ENCODE measurements around the gene COL5A1. TPM values are rescaled to one million over a fixed set of nuclear protein-coding genes. Genes with fewer than 3 reads are reported as not detected.
"Not testable (repeated sequence)": the region's sequence is repeated elsewhere in the genome, so short reads cannot be mapped to it uniquely, and the experiment has no call there.

COL5A1 gene
- polyA plus RNA-seq, 3 donors: 70.5 to 77.2 (median 77.0) TPM

DNA sequence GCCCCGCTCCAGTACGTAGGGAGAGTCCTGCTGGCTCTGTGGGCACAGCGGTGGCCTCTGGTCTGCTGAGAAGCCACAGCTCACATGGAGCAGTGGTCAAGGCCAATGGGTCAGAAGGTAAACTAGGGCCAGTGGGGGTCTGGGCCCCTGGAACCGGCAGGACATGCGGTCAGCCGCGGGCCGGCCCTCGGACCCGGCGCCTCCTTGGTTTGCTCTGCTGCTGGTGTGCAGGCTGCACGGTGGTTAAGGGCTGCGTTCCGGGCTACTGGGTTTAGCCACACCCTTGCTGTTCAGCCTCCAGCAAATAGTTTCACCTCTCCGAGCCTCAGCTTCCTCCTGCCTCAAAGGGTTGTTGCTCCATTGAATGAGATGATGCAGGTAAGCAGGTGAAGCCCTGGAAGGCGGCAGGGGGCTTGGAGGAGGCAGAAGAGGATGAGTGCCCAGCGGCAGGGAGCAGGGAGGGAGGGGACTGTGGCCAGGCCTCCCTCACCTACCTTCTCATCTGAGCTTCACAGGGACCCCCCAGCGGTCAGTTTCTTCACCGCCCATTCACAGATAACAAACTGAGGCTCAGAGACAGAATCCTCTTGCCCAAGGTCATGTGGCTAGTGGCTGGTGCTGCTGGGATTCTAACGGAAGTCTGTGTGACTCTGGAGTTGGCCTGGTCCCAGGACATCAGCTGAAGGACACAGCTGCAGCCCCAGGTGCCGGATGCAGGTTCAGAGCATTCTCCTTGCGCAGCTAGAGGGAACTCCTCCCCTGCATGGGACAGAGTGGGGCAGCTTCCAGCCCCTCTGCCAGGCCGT lies 3.7 kb upstream of the COL5A1 start:
- DNase-seq (ENCODE audit: low read depth in 3 of 3, low spot score in 2 of 3): no peak

DNA sequence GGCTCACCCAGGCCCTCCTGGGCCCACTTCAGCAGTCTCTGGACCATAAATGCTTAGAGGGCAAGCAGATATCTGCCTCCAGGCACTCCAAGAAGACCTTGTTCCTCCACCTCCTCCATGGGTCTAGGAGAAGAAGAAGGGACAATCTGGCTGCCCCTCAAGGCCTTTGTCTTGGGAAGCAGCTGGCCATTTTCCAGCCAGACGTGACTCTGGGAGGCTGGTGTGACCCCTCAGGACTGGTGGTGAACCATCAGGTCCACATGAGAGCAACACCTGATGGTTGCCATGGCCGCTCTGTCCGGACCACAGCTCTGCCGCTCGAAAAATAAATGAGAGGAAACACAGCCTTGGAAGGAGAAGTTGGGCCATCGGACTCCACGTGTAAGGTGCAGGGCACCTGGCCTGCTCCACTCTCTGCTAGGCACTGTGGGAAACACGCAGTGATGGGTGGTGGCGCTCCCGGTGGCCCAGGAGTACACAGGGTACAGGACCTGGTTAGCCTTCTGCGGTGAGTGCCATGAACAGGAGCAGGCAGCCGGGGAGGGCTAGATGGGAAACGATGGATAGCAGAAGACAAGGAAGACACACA lies 3.0 kb upstream of the COL5A1 start:
- no peak for DNase-seq (ENCODE audit: low read depth in 3 of 3, low spot score in 2 of 3)

DNA sequence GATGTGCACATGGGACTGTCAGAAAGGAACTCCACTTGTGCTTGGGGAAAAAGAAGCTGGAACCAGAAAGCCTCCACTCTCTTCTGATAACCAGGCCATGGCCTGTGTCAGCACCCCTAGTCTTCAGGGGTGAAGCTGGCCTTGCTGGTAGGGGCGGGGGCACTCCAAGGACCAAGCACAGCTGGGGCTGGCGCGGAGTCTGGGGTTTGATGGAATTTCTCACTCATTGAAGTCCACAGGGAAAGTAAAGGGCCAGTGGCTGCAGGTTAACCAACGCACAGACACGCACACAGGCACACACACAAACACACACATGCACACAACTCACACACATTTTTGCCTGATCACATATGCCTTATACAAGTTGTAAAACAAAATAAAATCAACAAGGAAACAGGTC lies 1.6 kb upstream of the COL5A1 start:
- no peak for DNase-seq (ENCODE audit: low read depth in 3 of 3, low spot score in 2 of 3)

DNA sequence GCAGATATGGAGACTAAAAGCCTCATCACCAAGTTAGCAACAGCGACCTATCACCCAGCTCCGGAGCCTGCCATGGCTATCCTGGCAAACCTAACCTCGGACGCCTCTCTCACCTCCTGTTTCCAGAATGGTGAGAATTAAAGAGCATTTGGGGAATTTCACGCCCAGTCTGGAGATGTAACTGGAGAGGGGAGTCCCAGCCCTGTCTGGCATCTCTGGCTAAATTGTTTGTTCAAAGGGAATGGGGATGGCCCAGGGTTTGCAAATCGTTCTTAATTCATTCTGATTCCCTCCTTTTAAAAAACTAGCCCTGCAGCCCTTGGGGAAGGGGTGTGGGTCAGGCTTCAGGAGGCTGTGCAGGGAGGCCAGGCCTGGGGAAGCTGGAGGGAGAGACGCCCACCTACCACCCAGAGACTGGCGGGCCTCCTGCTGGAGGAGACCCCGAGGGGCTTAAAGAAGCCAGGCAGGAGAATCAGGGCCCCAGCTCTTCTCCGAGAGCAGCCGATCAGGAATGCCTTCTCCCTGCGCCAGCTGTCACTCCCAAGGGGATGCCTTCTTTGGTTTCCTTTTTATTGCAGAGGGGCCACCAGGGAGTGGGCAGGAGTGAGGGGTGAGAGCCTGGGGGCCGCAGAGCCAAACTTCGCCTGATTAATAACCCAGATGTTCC lies 964 bp upstream of the COL5A1 start:
- DNase-seq (ENCODE audit: low read depth in 3 of 3, low spot score in 2 of 3): no peak

DNA sequence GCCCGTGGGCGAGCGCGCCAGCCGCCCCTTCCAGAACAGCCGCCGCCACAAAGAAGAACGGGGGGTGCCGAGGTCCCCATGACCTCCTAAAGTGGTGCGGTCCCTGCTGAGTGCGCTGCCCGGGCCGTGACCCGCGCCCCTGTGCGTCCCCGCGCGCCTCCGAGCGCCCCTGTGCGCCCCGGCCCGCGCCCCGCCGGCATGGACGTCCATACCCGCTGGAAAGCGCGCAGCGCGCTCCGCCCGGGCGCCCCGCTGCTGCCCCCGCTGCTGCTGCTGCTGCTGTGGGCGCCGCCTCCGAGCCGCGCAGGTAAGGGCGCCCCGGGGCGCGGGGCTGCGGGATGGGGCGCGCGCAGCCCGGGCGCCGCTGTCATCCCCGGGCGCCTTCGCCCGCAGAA lies 384 bp downstream of the COL5A1 start:
- DNase-seq (ENCODE audit: low read depth in 3 of 3, low spot score in 2 of 3): no peak

DNA sequence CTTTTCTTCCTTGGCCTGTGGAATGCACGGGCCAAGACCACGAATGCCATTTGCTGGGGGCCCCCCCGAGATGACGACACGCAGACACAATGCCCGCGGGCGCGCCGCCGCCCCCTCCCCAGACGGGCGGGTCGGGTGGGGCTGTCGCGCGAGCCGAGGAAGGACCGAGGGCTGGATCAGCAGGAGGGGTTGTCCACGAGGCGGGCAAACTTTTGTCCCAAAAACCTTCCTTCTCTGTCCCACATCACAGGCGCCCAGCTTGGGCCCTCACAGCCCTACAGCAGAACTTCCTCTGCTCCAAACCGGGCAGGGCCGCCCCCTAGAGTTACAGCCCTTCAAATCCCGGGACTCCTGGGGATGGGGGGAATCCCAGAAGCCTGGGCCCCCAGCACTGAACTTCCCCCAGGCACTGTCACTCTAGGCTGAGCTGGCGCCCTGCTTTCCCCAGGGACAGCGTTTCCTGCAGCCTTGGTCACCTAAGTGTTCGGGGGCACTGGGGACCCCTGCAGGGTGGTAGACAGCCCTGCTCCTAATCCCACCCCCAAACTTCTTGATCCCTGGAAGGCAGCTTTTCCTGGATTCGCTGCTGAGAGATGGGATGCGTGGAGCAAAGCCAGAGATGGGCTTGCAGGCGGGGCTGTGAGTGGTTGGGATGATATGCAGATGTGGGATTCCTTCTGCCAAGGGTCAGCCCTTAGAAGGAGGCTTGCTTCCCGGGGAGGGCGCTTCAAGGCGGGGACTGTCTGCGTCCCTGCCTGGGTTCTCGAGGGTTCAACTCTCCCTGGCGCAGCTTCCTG lies 980 bp downstream of the COL5A1 start:
- DNase-seq (ENCODE audit: low read depth in 3 of 3, low spot score in 2 of 3): peak in 1 of 3 donors; percentile 47

DNA sequence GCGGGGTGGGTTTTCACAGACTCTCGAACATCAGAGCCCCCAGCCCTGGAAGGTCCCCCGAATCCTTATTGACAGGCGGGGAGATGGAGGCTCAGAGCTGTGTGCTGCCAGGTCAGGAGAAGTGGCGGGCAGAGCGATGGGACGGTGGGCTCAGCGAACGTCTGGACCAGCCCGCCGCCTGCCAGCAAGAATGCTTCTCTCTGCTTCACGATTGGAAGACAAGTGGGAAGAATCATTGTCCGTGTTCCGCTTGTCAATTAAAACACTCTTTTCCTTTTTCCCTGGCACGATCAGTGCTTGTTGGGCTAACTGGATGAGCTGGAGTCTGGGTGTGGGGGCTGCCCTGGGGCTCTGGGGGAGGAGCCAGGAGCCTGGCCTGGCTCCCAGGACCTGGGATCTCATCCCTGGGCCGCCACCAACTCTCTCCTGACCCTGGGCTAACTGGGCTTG lies 1.6 kb downstream of the COL5A1 start:
- DNase-seq (ENCODE audit: low read depth in 3 of 3, low spot score in 2 of 3): no peak

DNA sequence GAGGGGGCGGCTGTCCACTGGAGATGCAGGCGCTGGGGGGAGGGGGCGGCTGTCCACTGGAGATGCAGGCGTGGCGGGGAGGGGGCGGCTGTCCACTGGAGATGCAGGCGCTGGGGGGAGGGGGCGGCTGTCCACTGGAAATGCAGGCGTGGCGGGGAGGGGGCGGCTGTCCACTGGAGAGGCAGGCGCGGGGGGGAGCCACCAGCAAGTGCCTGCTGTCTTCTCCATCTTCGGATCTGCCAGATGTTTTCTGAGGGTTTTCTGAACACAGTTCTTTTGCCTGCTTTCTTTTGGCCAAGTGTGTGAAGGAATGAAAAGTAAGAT lies 2.8 kb downstream of the COL5A1 start:
- not testable (repeated sequence) for DNase-seq (ENCODE audit: low read depth in 3 of 3, low spot score in 2 of 3)

DNA sequence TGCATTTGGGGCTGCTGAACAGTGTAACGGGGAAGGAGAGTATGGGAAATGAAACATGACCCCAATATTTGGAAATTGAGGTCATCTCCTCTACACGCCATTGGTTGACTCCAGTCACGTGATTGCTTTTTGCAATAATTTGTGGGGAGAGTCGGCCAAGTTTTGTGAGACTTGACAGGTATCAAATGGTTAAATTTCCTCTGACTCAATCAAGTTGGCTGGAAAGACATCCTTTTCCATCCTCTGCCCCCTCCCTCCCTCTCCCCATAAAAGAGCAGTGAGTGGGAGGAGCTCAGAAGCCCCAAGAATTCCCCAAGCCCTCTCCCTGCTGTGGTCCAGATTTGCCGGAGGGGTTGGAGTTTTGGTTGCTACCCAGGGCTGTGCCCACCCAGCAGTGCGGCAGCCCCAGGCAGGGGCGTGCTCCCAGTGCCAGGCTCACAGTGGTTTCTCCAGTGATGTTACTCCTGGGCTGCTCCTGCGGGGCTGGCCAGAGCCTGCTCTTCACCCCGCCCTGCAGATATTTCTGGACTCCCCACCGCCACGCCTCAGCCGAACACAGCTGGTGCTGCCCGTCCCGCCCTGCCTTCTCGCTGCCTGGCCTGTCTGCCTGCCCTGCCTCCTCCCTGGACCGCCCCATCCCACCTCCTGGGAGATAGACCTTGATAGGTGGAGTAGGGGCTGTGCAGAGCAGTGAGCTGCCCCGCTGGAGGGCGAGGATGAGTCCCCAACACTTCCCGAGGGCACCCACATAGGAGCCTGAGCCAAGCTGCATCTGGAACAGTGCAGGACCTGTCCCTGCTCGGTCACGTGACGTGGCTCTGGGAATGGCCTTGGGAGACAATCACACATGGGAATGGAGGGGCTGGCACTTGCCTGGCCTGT lies 3.4 kb downstream of the COL5A1 start:
- peak in 2 of 3 donors; percentile 40 to 60 for DNase-seq (ENCODE audit: low read depth in 3 of 3, low spot score in 2 of 3)

DNA sequence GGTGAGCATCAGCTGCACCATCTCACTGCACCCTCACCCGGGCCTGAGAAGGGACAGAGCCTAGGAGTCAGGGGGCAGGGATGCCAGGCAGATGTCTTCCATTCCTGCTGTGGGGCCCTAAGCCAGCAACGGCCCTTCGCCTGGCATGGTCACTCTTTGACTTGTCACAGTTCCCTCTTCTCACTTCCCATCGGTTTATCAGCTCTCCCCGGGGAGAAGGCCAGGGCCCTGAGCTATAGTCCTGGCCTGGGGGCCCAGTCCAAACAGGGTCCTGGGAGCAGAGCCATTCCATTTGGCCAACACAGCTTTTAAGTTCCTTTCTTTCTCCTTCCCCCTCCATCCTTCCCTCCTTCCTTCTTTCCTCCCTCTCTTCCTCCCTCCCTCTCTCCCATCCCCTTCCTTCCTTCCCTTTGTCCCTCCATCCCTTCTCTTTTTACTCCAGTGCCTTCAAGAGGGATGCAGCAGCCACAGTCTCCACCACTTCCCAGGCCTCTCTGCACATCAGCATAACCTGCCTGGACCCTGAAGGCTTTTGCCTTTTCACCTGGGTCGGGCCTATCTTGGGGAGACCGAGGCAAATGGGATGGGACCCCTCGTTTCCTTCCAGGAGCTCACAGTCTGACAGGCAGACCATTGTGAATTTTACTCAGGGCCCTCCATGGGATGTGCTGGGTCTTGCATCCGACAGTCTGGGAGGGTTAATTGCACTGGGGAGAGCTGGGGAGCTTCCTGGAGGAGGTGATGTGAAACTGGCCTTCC lies 4.2 kb downstream of the COL5A1 start:
- DNase-seq (ENCODE audit: low read depth in 3 of 3, low spot score in 2 of 3): no peak

DNA sequence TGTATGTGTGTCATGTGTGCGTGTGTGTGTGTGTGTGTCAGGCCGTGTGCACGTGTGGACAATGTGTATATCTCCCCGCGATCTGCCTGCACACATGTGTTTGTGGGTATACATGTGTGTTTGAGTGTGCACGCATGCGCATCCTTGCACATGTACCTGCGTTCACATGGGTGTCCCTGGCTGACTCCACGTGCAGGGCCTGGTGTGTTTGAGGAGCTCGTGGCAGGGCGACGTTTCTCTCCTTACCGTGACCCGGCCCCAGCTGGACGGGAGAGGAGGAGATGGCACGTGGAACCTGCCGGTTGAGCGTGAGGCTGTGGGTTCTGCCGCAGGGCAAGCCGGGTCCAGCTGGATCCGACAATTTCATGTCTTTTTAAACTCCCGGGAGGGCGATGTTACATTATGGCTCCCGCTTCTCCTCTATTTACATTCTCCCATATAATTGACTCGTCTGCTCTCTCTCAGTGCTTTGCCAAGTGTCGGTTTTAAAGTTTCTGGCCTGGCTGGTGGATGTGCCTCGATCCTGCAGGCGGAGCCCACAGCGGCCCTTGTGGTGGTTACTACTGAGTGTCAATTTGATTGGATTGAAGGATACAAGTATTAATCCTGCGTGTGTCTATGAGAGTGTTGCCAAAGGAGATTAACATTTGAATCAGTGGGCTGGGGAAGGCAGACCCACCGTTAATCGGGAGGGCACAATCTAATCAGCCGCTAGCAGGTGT lies 5.9 kb downstream of the COL5A1 start:
- no peak for DNase-seq (ENCODE audit: low read depth in 3 of 3, low spot score in 2 of 3)

DNA sequence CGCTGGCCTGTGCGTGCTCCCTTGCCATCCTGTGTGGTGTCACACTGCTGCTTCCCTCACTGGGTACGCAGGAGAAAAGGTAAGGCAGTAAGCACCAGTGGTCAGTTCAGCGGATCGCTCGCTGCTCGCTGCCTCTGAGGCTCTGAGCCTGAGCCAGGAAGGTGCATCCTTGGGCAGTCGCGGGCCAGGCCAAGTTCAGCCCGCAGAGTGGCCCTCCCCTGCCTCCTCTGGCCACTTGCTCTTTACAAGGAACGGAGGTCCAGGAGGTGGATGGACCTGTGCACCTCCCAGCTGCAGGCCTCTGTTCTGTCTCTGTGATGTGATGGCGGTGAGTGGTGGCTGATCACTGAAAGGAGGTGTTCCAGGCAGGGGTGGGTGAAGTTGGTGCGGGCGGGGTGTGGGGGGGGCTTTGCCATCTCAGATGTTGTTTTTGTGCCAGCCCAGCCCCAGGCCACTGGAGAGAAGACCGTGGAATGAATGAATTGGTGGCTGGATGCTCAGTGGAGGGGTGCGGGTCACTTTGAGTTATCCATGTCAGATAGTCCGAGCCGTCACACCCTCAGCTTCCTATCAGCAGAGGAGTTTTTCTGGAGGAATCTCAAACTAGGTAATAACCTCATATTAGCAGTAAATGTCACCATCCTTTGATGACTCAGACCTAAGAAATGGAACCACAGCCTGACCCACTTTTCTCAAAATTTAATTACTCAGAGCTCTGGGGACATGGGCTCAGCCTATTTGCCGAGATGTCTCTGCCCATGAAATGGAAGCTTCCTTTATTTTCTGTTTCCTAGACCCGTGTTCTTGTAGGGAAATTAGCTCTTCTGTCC lies 7.3 kb downstream of the COL5A1 start:
- no peak for DNase-seq (ENCODE audit: low read depth in 3 of 3, low spot score in 2 of 3)

DNA sequence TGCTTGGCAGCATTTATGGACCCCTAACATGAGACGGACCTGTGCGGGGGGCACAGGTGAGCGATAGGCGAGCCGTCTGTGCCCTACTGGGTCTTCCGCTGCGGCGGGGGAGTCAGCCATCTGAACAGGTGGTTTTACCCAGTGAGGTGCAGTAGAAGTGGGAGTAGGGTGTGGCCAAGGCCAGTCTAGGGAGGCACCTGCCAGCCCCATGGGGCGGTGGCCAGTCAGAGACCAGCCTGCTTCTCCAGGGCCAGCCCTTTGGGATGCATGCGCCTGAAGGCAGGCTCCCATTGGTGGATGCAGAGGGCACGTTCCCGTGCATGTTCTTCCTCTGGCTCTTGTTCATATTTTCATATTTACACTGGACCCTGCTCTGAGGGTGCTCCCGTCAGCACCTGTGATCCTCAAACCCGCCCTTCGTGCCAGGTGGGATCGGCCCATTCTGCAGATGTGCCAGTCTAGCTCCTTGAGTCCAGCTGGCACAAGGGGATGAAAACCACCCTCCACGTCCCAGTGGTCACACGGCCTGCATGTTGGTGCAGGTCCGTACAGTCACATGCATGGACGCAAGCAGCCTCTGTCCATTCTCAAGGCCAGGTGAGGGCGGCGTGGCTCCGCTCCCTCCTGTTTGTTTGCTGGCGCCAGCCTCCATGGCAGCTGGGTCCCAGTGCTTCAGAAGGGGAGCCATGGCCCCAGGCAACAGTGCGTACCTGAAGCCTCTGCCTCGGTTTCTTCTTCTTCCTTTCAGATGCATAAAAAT lies 9.0 kb downstream of the COL5A1 start:
- no peak for DNase-seq (ENCODE audit: low read depth in 3 of 3, low spot score in 2 of 3)

DNA sequence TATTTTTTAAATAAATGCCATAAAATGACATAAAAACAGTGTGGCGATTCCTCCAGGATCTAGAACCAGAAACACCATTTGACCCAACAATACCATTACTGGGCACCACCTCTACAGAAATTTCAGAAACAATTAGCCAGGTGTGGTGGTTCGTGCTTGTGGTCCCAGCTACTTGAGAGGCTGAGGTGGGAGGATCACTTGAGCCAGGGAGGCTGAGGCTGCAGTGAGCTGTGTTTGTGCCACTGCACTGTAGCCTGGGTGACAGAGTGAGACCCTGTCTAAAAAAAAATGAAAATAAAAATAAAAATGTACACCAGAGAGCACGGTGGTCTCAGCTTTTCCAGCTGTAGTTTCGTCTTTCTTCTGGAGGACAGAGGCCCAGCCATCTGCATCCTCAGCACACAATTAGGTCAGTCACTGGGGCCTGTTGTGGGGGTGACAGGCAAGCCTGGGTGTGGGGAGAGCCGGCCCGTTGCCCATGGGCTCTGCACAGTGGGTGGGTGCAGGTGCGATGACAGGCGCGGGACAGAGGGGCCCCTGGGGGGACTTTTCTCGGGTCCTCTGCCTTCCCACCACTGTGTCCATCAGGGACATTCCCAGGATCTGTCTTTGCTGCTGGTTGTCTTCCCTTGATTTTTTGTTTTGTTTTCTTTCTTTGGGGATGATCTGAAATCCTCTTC lies 9.8 kb downstream of the COL5A1 start:
- DNase-seq (ENCODE audit: low read depth in 3 of 3, low spot score in 2 of 3): no peak

DNA sequence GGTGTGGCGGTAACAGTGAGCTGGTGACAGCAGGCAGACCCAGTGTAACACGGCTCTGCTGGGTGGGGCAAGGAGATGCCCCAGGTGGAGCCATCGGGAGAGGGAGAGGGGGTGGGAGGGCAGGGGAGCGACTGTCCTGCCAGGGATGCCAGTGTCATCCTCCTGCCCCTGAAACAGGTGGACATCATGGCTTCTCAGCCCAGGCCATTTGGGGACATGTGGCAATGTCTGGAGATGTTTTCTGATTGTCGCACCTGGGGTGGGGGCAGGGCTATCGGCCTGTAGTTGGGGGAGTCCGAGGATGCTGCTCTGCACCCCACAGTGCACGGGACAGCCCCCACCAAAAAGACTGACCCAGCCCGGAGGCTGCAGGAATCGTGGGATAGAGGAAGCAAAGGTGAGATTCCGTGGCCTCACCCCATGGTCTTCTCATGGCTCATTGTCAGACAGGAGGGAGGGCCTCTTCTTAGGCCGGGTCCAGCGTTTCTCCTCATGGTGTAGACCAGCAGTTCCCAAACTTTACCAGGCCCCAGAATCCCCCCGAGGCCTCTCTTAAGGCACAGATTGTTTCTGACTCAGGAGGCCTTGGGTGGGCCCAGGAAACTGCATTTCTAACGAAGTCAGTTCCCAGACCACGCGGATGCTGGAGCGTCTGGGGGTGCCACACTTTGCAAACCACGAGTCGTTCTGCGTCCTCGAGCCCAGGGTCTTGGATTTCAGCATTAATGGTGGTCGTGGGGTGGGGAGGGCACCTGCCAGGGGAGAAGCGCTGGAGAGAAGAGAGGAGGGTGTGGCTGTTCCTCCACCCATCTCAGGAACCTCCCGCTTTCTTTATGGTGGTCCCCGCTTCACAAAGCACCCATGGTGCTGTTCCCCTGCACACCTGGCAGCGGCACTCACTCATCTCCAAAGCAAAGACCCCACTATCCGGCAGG lies 11.0 kb downstream of the COL5A1 start:
- no peak for DNase-seq (ENCODE audit: low read depth in 3 of 3, low spot score in 2 of 3)

Data from right renal cortex interstitium (tissue), 3 donors.